DMS53 treated with DMSO at 0.1 percent for 48 hours (cell line): ENCODE results near the gene RAB40C.
"Not testable (repeated sequence)": the region's sequence is repeated elsewhere in the genome, so short reads cannot be mapped to it uniquely, and the experiment has no call there.

Source experiments
- DNase-seq: peaks from one replicate; lab custom pipeline; 2025; ENCODE audit not compliant: unreplicated experiment; lab: John Stamatoyannopoulos, UW

Gene RAB40C

DNA sequence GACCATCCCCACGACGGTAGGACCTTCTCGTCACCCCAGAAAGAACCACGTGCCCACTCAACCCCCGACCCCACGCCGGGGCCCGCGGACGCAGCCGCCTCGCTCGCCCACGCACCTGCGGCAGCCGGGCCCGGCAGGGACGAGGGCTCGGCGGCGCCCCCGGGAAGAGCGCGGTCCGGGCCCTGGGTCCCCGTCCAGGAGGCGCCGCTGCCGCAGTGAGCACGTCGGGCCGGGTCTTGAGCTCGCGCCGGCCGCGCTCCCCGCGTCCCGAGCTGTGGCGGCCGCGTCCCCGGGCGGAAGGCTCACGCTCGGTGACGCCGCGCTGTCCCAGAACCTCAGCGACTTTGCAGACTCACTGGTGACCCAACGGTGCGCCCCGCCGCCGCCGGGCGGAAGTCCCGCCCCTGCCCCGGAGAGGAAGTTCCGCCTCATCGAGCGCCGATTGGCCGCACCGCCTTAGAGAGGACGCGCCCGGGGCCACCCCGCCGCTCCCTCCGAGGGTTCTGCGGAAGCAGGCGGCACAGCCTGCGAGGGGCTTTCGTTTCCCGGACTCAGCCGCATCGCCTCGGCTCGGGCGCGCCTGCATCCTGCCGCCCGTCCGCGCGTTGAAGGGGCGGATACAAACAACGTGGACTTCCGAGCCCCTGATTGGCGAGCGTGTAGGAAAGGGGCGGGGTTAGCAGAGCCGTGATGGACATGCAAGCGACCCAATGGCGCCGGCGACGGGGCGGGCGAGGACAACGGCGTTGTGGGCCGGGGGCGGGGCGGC is 793 bp upstream of the RAB40C start:
- peak; percentile 77 for DNase-seq

DNA sequence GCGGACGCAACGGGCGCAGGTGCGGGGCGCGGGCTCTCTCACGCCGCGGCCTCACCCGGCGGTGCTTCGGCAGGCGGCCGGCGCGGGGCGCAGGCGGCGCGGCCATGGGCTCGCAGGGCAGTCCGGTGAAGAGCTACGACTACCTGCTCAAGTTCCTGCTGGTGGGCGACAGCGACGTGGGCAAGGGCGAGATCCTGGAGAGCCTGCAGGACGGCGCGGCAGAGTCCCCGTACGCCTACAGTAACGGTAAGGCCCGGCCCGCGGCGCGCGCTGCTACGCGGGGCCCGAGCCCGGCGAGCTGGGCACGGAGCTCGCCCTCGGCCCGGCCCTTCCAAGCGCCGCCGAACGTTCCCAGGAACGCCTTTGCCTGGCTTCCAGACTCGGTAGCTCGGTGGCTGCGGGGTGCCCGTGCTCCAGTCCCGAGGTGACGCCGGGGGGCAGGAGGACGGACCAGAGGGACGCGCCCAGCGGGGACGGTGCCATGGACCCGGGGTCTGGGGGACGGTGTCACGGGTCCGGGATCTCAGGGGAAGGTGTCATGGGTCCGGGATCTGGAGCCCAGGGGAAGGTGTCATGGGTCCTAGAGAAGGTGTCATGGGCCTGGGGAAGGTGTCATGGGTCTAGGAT is 435 bp downstream of the RAB40C start:
- no peak for DNase-seq

DNA sequence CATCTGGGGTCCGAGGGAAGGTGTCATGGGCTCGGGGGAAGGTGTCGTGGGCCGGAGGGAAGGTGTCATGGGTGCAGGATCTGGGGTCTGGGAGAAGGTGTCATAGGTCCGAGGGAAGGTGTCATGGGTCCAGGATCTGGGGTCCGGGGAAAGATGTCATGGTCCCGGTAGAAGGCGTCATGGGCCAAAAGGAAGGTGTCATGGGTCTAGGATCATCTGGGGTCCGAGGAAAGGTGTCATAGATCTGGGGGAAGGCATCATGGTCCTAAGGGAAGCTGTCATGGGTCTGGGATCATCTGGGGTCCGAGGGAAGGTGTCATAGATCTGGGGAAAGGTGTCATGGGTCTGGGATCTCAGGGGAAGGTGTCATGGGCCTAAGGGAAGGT is 942 bp downstream of the RAB40C start:
- no peak for DNase-seq

DNA sequence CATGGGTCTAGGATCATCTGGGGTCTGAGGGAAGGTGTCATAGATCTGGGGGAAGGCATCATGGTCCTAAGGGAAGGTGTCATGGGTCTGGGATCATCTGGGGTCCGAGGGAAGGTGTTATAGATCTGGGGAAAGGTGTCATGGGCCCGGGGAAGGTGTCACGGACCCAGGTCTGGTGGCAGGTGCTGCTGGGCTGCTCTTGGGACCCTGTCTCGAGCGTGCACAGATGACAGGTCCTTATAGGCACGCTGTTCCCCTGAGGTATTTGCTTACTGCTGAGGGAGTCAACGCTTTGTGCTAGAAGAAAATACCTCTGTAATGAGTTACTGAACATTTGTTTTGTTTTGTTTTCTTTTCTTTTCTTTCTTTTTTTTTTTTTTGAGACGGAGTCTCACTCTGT is 1.4 kb downstream of the RAB40C start:
- DNase-seq: no peak

DNA sequence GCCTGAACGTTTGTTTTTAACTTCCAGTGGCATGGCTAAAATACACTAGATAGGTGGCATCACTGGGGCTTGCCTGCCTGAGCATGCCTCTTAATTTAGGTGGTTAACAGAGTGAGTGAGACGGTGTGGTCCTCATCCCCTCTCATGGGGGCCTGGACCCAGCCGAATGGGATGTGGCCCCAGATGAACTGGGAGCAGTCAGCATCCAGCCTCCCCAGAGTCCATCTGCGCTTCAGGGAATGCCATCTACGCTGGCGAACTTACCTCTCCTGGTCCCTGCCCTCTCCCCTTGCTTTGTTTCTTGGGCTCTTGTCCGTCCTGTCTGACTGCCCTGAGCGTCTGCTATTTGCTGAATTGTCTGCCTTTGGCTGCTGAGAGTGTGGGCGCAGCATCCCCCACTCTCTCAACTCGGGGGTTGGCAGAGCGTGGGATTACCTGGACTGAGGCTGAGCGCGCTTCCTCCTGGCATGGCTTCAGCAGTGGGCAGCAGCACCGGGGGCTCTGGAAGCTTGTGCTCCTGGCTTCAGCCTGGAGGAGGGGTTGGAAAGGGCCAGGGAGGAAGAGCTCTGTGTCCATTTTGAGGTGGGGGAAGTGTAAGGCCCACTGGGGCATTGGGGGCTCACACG is 2.1 kb downstream of the RAB40C start:
- no peak for DNase-seq

DNA sequence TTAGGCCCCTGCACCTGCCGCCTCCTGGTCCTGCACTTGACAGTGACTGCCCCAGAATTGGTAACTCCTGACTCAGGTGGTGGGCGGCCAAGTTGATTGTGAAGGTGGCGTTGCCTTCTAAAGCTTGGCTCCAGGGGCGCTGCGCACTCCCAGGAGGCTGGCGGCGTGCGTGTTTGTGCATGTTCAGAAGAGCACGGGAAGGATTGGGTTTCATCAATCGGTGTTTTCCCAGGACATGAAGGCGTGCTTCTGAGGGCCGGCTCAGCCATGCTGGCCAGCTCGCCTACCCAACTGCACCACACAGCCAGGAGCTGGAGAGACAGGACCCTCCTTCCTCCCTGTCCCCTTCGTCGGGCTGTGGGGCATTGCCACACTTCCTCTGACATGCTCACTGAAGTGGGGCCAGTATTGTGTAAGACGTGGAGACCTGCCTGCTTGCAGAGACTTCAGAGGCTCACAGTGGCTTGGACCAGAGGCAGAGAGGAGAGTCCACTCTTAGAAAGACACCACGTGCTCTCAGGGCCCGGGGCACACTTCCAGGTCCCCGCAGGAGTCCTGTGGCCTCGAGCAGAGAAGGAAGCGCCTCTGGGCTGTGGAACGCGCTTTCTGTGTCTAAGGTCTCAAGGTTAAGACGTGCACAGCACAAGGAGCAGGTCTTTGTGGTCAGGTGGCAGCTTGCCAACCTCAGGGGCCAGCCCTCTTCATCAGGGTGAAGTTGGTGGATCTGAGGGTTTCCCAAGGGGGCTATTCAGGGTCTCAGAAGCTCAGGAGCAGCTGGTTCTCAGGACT is 2.8 kb downstream of the RAB40C start:
- peak; percentile 71 for DNase-seq

DNA sequence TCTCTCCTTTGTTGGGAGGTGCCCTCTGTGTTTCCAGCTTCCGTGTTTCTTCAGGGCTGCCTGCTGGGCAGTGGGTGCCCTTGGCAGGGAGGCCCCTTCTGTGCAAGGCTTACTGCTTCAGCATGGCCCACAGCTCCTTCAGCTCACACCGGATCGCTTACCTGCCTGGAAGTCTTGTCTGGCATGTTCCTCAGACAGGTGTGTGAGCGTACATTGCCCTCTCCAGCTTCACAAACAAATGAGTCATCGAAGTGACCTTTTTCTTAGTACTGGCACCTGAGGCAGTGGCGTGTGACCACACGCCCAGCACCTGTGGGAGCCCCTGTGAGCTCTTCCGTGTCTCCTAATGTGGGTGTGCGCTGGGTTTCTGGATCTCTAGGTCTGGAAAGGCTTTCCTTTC is 3.5 kb downstream of the RAB40C start:
- DNase-seq: peak; percentile 94

DNA sequence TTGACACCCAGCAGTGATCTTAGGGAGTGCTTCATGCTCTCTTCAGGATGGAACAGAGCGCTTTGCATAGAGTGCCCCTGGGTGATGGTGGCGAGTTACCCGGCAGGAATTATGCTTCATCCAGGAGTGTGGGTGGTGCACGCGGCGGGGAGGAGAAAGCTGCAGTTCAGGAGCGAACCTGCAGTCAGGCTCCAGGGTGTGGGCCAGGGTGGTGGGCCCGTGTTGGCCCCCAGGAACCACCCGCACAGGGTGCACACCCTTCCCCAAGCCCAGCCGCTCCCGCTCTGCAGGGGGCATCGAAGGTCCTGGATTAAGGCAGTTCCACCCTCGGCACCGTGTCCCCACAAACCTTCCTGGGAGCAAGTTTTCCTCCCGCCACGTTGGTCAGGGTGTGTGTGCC is 3.9 kb downstream of the RAB40C start:
- DNase-seq: no peak

DNA sequence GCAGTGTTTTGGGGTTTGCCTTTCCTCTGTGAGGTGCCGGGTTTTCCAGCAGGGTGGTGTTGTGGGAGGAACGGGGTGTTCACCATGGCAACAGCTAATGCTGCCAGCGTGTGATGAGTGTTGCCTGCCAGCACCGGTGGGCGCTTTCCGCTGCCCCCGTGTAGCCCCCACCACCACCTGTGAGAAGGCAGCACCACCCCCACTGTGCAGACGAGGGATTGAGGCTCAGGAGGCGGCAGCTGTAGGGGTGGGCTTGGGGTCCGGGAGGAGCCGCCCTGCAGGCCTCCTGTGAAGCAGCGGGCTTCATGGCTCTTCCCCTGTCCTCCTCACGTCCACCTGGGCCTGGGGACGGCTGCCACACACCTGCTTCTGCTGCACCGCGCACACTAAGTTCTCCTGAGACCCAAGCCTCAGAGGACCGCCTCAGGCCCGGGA is 5.2 kb downstream of the RAB40C start:
- no peak for DNase-seq

DNA sequence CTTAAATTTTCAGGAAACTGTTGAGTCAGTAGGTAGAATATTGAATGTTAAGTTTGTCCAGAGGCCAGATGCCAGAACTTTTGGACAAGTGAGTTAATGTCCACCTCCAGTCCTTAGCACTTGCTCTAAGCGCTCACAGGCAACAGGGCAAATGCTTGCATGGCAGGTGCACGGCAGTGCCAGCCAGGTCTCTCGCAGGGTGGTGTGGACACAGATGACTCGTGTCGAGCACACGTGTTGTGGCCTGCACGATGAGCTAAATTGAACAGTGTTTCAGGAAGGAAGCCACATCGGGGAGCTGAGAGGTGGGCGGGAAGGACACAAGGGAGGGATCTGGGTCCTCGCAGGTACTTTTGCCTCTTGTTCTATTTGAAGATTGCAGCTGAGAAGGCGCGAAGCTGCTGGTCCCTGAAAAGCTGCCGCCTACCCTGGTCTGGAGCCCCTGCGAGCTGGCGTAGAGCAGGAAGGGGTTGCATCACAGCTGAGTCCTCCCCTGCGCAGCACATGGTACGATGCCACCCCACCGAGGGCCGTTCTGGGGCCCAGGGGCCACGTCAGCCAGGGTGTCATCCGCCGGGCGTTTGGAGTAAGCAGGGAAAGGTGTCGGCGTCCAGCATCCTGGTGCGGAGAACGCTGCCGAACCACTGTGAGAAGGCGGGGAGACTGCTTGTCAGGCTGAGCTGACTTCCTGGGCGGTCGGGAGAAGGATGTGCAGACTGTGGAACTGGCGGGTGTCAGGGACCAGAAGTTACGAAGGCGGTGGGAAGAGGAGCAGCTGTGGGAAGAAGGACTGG is 6.3 kb downstream of the RAB40C start:
- no peak for DNase-seq

DNA sequence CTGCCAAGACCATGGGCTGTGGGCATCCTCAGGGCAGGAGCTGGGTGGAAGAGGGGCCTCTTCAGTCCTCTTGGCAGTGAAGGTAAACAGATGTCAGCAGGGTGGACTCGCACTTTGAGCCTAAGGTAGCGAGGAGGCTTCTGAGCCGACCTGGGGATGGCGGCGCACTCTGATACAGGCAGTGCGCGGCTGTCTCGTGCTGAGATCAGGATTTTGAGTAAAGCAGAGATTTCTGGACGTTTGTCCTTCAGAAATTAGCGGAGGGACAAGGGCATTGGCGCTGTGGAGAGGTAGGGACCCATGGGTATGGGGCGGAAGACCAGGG is 6.8 kb downstream of the RAB40C start:
- no peak for DNase-seq

DNA sequence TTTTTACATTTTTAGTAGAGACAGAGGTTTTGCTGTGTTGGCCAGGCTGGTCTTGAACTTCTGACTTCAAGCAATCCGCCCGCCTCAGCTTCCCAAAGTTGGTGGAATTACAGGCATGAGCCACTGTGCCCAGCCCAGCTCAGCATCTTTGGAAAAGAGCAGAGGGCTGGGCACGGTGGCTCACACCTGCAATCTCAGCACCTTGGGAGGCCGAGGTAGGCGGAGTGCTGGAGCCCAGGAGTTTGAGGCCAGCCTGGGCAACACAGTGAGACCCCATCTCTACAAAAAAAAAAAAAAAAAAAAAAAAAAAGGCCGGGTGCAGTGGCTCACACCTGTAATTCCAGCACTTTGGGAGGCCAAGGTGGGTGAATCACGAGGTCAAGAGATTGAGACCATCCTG is 7.8 kb downstream of the RAB40C start:
- DNase-seq: not testable (repeated sequence)

DNA sequence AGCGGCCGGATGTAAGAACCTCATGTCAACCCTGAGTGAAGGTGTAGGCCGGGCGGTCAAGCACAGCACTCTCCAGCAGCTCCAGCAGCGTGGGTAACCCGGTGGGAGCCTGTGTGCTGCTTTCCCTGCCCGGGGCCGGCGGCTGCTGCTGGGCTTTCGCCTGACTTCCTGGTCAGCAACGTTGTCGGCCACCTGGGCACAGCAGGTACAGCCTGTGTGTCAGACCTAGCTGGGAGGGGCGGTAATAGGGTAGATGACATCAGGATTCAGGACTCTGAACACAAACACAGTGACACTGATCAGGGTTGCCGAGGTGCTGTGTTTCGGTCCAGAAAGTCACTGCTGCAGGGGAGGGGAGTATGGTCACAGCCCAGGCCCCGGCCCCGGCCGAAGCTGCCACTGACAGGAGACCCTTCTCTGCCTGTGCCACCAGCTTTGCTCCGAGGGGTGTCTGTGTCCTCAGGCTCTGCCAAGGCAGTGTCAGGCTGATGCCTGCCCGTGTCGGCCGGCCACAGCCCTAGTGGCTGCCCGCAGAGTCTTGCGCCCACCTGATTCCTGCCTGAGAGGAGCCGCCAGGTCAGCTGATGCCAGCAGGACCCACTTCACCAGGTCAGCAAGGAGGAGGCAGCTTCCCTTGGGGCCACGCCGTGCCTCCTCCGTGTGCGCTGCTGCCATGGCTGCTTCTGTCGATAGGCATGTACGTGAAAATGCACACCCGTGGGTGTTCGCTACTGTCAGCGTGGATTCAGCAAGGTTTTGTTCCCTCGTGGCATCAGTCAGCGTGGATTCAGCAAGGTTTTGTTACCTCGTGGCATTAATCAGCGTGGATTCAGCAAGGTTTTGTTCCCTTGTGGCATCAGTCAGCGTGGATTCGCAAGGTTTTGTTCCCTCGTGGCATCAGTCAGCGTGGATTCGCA is 9.2 kb downstream of the RAB40C start:
- DNase-seq: no peak

DNA sequence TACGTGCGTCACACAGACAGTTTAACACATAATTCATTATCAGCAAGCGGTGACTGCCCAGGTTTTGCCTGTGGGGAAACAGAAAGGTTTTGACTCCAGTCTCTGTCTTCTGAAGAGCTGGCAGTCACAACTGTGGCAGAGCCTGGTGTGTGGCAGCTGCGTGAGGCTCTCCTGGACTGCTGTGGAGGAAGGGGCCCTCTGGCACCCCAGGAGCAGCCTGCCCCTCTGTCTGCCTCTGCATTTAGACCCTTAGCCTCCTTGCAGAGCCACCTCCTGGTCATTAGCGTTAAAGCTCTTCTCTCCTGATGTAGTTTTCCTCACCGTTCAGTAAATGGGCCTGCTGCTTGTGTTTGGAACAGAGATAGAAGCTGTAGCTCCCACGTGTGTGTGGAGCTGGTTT is 10.9 kb downstream of the RAB40C start:
- DNase-seq: no peak

DNA sequence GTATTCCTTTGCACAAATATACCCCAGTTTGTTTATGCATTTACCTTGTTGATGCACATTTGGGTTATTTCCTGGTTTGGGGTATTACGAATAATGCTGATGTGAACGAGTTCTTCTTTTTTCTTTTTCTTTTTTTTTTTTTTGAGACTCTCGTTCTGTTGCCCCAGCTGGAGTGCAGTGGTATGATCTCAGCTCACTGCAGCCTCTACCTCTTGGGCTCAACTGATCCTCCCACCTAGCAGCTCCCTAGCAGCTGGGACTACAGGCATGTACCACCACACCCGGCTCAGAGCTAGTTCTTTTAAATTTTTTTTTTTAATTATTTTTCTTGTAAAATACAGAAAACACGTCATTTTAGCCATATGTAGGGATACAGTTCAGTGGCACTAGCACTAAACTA is 14.1 kb downstream of the RAB40C start:
- DNase-seq: no peak

DNA sequence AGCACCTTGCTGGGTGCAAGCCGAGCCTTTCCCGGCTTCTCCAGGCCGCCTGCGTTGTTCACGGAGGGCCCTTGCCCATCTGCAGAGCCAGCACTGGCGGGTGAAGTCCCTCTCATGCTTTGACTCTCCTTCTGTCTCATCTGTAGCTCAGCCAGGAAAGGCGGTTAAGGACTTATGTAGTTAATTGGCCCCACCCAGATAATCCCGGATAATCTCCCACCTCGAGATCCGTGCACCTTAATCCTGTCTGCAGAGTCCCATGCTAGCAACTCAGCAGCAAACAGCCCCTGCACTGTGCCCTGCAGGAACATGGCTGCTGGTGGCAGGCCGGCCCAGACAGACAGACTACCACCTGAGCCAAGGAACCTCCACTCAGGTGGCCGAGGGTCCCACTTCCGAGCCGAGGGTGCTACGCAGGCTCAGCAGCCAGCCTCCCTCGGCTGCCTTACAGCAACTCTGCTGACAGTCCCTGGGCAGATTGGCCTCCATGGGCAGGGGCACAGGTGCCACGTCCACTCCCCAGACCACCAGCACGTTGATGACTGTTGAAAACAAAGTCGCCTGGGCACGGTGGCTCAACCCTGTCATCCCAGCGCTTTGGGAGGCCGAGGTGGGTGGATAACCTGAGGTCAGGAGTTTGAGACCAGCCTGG is 16.9 kb downstream of the RAB40C start:
- no peak for DNase-seq

DNA sequence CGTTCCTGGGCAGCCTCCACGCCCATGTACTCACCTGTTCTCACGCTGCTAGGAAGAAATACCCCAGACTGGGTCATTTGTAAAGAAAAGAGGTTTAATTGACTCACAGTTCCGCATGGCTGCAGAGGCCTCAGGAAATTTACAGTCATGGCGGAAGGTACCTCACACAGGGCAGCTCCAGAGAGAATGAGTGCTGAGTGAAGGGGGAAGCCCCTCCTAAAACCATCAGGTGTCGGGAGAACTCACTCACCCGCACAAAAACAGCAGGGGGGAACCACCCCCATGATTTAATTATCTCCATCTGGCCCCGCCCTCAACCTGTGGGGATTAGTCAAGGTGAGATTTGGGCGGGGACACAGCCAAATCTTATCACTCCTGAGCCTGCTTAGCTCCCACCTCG is 18.2 kb downstream of the RAB40C start:
- no peak for DNase-seq

DNA sequence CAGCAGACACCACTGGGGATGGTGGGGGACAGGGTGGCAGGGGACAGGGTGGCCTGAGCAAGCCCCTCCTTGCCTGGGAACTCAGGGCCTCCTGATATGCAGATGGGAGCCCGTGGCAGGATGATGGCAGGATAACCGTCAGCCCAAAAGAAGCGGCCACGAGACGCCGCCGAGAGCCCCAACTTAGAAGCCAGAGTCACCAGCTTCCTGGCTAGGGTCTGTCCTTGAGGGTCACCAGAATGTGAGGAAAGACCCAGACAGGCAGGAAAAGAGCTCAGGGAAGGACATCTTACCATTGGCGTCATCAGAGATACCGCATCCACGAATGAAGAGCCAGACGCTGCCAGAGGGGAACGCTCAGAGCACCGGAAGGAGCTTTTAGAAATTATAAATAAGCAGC is 19.4 kb downstream of the RAB40C start:
- DNase-seq: no peak

DNA sequence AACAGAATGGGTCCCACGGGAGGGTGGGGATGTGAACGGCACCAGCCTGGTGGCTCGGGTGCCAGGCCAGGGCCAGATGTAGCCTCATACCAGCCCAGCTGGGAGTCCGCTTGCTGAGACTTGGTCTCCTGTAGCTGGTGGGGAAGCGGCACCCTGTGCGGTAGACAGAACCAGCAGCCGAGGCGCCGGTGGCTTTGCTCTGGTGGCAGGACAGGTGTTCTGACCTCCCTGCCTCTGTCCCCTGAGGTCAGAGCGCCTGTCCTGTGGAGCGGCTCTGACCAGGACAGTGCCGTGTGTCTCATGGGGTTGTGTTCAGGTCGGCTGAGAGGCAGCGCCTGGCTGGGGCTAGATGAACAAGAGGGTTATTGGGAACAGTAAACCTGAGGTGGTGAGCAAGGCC is 20.1 kb downstream of the RAB40C start:
- DNase-seq: no peak
